Stimulated activated CD4-positive, alpha-beta T cell treated with anti-CD3 and anti-CD28 coated beads, Interleukin-15, amount 100 ng/mL, for 48 hours (primary cell): ENCODE results near the gene CLEC11A.
"Not testable (repeated sequence)": the region's sequence is repeated elsewhere in the genome, so short reads cannot be mapped to it uniquely, and the experiment has no call there.

Source experiments
- DNase-seq, 2 donors: peaks; one replicate each; pipeline ENCODE4 v3.0.0-alpha.2; 2020; ENCODE audit warnings: low read depth in 2 of 2

Gene CLEC11A

DNA sequence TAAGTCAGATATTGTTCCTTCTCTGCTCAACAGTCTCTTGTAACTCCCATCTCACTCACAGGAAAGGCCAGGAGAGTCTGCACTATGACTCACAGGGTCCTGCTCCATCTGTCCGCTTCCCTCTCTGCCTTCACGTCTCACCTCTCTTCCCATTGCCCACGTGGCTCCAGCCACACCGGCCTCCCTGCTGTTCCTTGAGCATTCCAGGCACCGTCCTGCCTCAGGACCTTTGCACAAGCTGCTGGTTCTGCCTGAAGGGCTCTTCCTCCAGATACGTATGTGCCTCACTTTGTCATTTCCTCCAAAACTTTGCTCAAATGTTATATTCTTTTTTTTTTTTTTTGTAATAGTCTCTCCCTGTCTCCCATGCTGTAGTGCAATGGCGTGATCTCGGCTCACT lies 33.1 kb downstream of the CLEC11A start:
- DNase-seq: not testable (repeated sequence)

DNA sequence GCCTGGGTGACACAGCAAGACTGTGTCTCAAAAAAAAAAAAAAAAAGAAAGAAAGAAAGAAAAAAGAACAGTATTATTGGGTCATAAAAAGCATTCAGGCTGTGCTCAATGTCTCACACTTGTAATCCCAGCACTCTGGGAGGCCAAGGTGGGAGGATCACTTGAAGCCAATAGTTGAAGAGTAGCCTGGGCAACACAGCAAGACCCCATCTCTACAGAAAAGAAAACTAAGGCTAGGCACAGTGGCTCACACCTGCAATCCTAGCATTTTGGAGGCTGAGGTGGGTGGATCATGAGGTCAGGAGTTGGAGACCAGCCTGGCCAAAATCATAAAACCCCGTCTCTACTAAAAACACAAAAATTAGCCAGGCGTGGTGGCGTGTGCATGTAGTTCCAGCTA lies 34.5 kb downstream of the CLEC11A start:
- not testable (repeated sequence) for DNase-seq

DNA sequence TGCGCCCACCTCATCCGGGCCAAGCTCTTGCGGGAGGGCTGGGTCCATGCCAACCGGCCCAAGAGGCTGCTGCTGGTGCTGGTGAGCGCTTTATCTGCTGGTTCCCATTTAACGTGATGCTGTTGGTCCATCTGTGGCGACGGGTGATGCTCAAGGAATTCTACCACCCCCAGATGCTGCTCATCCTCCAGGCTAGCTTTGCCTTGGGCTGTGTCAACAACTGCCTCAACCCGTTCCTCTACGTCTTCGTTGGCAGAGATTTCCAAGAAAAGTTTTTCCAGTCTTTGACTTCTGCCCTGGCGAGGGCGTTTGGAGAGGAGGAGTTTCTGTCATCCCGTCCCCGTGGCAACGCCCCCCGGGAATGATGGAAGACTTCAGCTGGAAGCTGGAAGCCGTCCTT lies 35.9 kb downstream of the CLEC11A start:
- DNase-seq: not testable (repeated sequence)

- DNase-seq: no peak
Observed at GRCh38 chr19:50759886-50760285, 36.7 kb downstream of the CLEC11A start.

DNA sequence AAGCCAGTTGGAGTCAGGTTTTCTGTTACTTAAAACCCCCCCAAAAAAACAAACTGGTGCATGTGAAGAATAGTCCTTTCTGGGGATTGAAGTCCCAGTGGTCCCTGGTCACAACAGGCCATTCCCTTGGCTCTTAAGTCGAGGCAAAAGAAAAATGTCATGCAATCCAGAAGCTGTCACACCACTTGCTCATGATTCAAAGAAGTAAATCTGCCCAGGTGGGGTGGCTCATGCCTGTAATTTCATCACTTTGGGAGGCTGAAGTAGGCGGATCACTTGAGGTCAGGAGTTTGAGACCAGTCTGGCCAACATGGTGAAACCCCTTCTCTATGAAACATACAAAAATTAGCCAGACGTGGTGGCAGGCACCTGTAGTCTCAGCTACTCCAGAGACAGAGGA lies 38.3 kb downstream of the CLEC11A start:
- DNase-seq: not testable (repeated sequence)

- DNase-seq: not testable (repeated sequence)
Observed at GRCh38 chr19:50763521-50763920, 40.4 kb downstream of the CLEC11A start.

DNA sequence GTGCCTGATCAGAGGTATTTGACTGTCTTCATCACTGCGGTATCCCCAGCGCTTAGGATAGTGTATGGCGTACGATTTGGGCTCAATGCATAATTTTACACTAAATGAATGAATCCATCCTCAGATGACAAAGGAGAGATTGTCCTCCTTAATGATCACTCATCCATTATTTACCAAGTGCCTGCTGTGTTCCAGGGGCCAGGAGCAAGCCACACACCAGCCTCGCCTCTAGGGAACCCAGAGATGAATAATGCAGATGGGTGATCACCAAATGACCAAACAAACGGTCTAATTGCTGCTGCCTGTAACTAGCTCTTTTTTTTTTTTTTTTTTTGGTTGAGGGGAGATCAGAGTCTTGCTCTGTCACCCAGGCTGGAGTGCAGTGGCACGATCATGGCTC lies 41.2 kb downstream of the CLEC11A start:
- no peak for DNase-seq

- not testable (repeated sequence) for DNase-seq
Observed at GRCh38 chr19:50766746-50767145, 43.6 kb downstream of the CLEC11A start.

GRCh38 chr19:50767263-50767662 lies 44.1 kb downstream of the CLEC11A start:
- DNase-seq: not testable (repeated sequence)

GRCh38 chr19:50768277-50768676 lies 45.1 kb downstream of the CLEC11A start:
- no peak for DNase-seq

- DNase-seq: not testable (repeated sequence)
Observed at GRCh38 chr19:50770164-50770563, 47.0 kb downstream of the CLEC11A start, which contains the start of gene GPR32. Gene GPR32, plus strand, starts transcription at chr19:50770464. Its CDS starts 137 bp downstream, at chr19:50770601.

- DNase-seq: no peak
Observed at GRCh38 chr19:50770888-50771287, 47.7 kb downstream of the CLEC11A start.

- DNase-seq: no peak
Observed at GRCh38 chr19:50772476-50772875, 49.3 kb downstream of the CLEC11A start.

GRCh38 chr19:50772912-50773311 lies 49.7 kb downstream of the CLEC11A start:
- not testable (repeated sequence) for DNase-seq

- DNase-seq: not testable (repeated sequence)
Observed at GRCh38 chr19:50773454-50773853, 50.3 kb downstream of the CLEC11A start.
